Stimulated activated naive CD8-positive, alpha-beta T cell treated with anti-CD3 and anti-CD28 coated beads, Interleukin-15, Interleukin-2, amounts not matched to agents 100 ng/mL and 50 ng/mL, for 24 hours (primary cell): ENCODE results near the gene CNIH4.

Experiments
- H3K27ac Mint-ChIP-seq: one replicate; pipeline ENCODE4 v1.8.0; 2021; ENCODE audit warnings: mild to moderate bottlenecking, mixed read lengths
- H3K27me3 Mint-ChIP-seq: one replicate; pipeline ENCODE4 v1.8.0; 2021; ENCODE audit warnings: mixed read lengths
- H3K36me3 Mint-ChIP-seq: one replicate; pipeline ENCODE4 v1.8.0; 2021; ENCODE audit warnings: low read depth, mixed read lengths
- H3K4me1 Mint-ChIP-seq: one replicate; pipeline ENCODE4 v1.8.0; 2021; ENCODE audit warnings: low read depth, mixed read lengths
- H3K4me3 Mint-ChIP-seq: one replicate; pipeline ENCODE4 v1.8.0; 2021; ENCODE audit warnings: mild to moderate bottlenecking, mixed read lengths
- H3K9me3 Mint-ChIP-seq: one replicate; pipeline ENCODE4 v1.8.0; 2021; ENCODE audit warnings: mixed read lengths

The CNIH4 gene

DNA sequence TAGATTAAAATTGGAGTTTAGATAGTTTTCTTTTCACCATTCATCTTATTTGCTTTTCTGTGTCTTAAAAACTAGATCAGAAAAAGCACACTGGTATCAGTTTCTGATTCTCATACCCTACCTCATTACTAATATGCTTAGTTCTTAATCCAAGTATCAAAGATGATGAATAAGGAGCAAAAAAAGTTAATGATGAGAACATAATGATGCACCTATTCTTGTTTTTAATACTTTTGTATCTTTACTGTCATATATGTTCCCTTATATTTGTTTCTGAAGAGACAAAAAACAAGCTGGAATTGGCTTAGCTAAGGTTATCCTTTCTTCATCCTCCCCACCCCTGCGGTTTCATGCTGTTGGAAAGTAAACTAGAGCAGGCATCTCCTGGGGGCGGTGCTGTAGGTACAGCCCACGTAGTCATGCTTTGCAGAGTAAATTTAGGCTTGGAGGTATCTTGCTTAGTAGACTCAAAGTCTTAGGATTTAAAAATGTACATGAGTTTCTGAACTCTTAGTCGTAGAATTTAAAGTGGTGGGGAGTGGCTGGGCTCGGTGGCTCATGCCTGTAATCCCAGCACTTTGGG, 16.4 kb downstream of the CNIH4 start:
- peaks cover 82% of the 10 kb centered on the region for H3K36me3 Mint-ChIP-seq
- no peaks in the 10 kb centered on the region for H3K9me3 Mint-ChIP-seq
- H3K4me3 Mint-ChIP-seq: no peak overlapping the region
- peaks cover 81% of the 10 kb centered on the region for H3K4me1 Mint-ChIP-seq
- no peak overlapping the region for H3K27ac Mint-ChIP-seq
- H3K27me3 Mint-ChIP-seq: no peaks in the 10 kb centered on the region

GRCh38 chr1:224375059-224375458, 18.4 kb downstream of the CNIH4 start:
- H3K4me1 Mint-ChIP-seq: peaks cover 82% of the 10 kb centered on the region
- peaks cover 75% of the 10 kb centered on the region for H3K36me3 Mint-ChIP-seq
- peak overlapping the region; percentile 54 for H3K27ac Mint-ChIP-seq
- H3K9me3 Mint-ChIP-seq: no peaks in the 10 kb centered on the region
- H3K27me3 Mint-ChIP-seq: no peaks in the 10 kb centered on the region
- H3K4me3 Mint-ChIP-seq: no peak overlapping the region

DNA sequence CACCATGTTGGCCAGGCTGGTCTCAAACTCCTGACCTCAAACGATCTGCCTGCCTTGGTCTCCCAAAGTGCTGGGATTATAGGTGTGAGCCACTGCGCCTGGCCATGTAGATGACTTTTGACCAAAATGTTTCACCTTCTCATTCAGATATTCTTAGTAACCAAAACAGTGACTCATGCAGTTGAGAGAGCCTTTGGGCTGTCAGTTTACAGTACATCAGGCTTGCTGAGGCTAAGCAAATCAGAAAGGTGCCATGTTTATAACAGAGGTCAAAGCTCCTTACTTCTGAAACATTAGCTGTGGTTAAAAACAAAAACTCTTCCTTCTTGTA, 21.0 kb downstream of the CNIH4 start:
- H3K27ac Mint-ChIP-seq: peak overlapping the region; percentile 69
- peaks cover 54% of the 10 kb centered on the region for H3K36me3 Mint-ChIP-seq
- no peaks in the 10 kb centered on the region for H3K9me3 Mint-ChIP-seq
- H3K4me3 Mint-ChIP-seq: peak overlapping the region; percentile 48
- H3K4me1 Mint-ChIP-seq: peaks cover 96% of the 10 kb centered on the region
- H3K27me3 Mint-ChIP-seq: no peaks in the 10 kb centered on the region

- no peaks in the 10 kb centered on the region for H3K9me3 Mint-ChIP-seq
- peak overlapping the region; percentile 23 for H3K27ac Mint-ChIP-seq
- no peaks in the 10 kb centered on the region for H3K27me3 Mint-ChIP-seq
- peaks cover 93% of the 10 kb centered on the region for H3K4me1 Mint-ChIP-seq
- H3K4me3 Mint-ChIP-seq: peak overlapping the region; percentile 41
- H3K36me3 Mint-ChIP-seq: peaks cover 48% of the 10 kb centered on the region
Observed at GRCh38 chr1:224378855-224379631, 22.4 kb downstream of the CNIH4 start.

- peak overlapping the region; percentile 41 for H3K4me3 Mint-ChIP-seq
- H3K9me3 Mint-ChIP-seq: no peaks in the 10 kb centered on the region
- H3K36me3 Mint-ChIP-seq: peaks cover 45% of the 10 kb centered on the region
- no peaks in the 10 kb centered on the region for H3K27me3 Mint-ChIP-seq
- peak overlapping the region; percentile 56 for H3K27ac Mint-ChIP-seq
- H3K4me1 Mint-ChIP-seq: peaks cover 84% of the 10 kb centered on the region
Observed at GRCh38 chr1:224380003-224380402, 23.3 kb downstream of the CNIH4 start.

DNA sequence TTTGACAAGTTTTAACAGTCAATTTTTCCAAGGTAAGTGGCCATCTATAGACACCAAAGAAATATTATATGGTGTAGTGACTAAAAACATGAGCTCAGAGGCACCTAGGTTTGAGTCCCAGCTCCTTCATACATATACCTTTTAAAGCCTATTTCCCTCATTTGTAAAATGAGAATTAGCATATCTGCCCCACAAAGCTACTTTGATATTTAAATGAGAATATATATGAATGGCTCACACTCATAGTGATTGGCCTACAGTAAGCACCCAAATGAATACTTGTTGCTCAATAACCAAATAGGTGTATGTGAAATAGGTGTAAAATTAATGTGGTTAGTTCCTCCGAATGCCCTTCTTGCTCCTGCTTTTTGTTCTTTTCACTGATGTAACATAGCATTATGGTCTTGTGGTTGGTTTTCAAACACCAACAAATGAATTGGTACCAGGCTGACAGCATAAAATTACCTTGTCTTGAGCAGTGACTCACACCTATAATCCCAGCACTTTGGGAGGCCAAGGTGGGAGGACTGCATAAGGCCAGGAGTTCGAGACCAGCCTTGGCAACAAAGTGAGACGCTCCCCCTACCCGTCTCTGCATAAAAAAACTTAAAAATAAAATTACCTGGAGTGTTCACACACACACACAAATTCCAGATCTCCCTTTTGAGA, 25.3 kb downstream of the CNIH4 start:
- Mint-ChIP-seq H3K36me3 (peaks cover 42% of the 10 kb centered on the region), H3K27ac (peak overlapping the region; percentile 90), H3K4me3 (peak overlapping the region; percentile 71), H3K4me1 (peaks cover 80% of the 10 kb centered on the region), H3K9me3 (no peaks in the 10 kb centered on the region), H3K27me3 (no peaks in the 10 kb centered on the region)

DNA sequence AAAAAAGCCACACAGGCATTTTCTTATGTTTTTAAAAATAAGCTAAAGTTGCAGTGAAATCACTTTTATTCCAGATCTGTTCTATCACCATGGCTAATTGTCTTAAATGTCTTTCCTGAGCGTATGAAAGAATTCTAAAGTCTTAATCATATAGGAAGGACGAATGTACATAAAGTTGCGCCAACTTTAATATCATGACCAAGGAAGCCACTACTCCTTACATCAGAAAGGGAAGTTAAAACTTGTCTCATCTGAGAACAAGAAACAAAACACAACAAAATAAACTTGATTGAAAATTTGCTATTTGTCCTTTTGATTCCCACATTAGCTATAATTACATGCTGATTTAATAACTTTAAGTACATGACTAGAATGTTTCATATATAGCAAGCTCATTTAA, 26.5 kb downstream of the CNIH4 start:
- no peak overlapping the region for H3K27ac Mint-ChIP-seq
- no peaks in the 10 kb centered on the region for H3K9me3 Mint-ChIP-seq
- H3K36me3 Mint-ChIP-seq: peaks cover 43% of the 10 kb centered on the region
- no peak overlapping the region for H3K4me3 Mint-ChIP-seq
- no peaks in the 10 kb centered on the region for H3K27me3 Mint-ChIP-seq
- peaks cover 80% of the 10 kb centered on the region for H3K4me1 Mint-ChIP-seq

- H3K9me3 Mint-ChIP-seq: no peaks in the 10 kb centered on the region
- no peaks in the 10 kb centered on the region for H3K27me3 Mint-ChIP-seq
- no peak overlapping the region for H3K4me3 Mint-ChIP-seq
- peak overlapping the region; percentile 52 for H3K27ac Mint-ChIP-seq
- peaks cover 54% of the 10 kb centered on the region for H3K4me1 Mint-ChIP-seq
- H3K36me3 Mint-ChIP-seq: peaks cover 78% of the 10 kb centered on the region
Observed at GRCh38 chr1:224387302-224387912, 30.7 kb downstream of the CNIH4 start.

- H3K36me3 Mint-ChIP-seq: peaks cover 83% of the 10 kb centered on the region
Observed at GRCh38 chr1:224387943-224388342, 31.3 kb downstream of the CNIH4 start.

GRCh38 chr1:224390517-224390916, 33.8 kb downstream of the CNIH4 start:
- H3K36me3 Mint-ChIP-seq: peaks cover 88% of the 10 kb centered on the region
- H3K27ac Mint-ChIP-seq: no peak overlapping the region
- H3K4me3 Mint-ChIP-seq: no peak overlapping the region
- peaks cover 55% of the 10 kb centered on the region for H3K4me1 Mint-ChIP-seq
- H3K9me3 Mint-ChIP-seq: no peaks in the 10 kb centered on the region
- no peaks in the 10 kb centered on the region for H3K27me3 Mint-ChIP-seq

More at GRCh38 chr1:224387943-224388342, 31.3 kb downstream of the CNIH4 start:
- Mint-ChIP-seq H3K9me3 (no peaks in the 10 kb centered on the region), H3K4me3 (no peak overlapping the region), H3K27me3 (no peaks in the 10 kb centered on the region), H3K4me1 (peaks cover 54% of the 10 kb centered on the region), H3K27ac (peak overlapping the region; percentile 63)

- Mint-ChIP-seq H3K9me3 (no peaks in the 10 kb centered on the region), H3K27me3 (no peaks in the 10 kb centered on the region), H3K36me3 (peaks cover 90% of the 10 kb centered on the region), H3K4me3 (no peak overlapping the region), H3K27ac (peak overlapping the region; percentile 69), H3K4me1 (peaks cover 34% of the 10 kb centered on the region)
Observed at GRCh38 chr1:224392411-224393249, 36.0 kb downstream of the CNIH4 start.

GRCh38 chr1:224393294-224393693, 36.6 kb downstream of the CNIH4 start:
- H3K4me3 Mint-ChIP-seq: no peak overlapping the region
- peaks cover 90% of the 10 kb centered on the region for H3K36me3 Mint-ChIP-seq
- peak overlapping the region; percentile 58 for H3K27ac Mint-ChIP-seq
- H3K27me3 Mint-ChIP-seq: no peaks in the 10 kb centered on the region
- no peaks in the 10 kb centered on the region for H3K9me3 Mint-ChIP-seq
- H3K4me1 Mint-ChIP-seq: peaks cover 27% of the 10 kb centered on the region

DNA sequence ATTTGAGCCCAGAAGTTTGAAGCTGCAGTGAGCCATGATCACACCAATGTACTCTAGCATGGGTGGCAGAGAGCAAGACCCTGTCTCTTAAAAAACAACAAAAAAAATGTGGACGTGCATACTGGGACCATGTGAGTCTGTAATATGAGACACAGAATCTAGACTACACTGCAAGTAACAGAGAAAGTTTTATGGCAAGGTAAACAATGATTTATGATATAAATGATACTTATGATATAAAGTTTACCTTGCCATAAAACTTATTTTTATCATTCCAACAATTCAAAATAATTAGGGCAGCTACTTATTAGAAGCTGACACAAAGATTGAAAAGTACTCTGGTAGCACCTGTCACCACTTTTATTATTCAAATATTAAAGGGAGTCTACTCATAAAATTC, 43.2 kb downstream of the CNIH4 start:
- Mint-ChIP-seq H3K27me3 (no peaks in the 10 kb centered on the region), H3K4me3 (no peak overlapping the region), H3K4me1 (peaks cover 11% of the 10 kb centered on the region), H3K36me3 (peaks cover 72% of the 10 kb centered on the region), H3K9me3 (no peaks in the 10 kb centered on the region), H3K27ac (no peak overlapping the region)

- Mint-ChIP-seq H3K4me1 (peaks cover 28% of the 10 kb centered on the region), H3K27me3 (no peaks in the 10 kb centered on the region), H3K36me3 (peaks cover 72% of the 10 kb centered on the region), H3K27ac (no peak overlapping the region), H3K9me3 (no peaks in the 10 kb centered on the region), H3K4me3 (no peak overlapping the region)
Observed at GRCh38 chr1:224402472-224403036, 45.9 kb downstream of the CNIH4 start.
